Endothelial cell of umbilical vein (primary cell): ENCODE data around the gene IGHMBP2. TPM values are rescaled to one million over a fixed set of nuclear protein-coding genes. Genes with fewer than 3 reads are reported as not detected.

Source experiments
- BruUV-seq: library from RNA; stranded (reverse); fragments of 400-500 nt; replicated peaks from 2 replicates; lab custom pipeline; 2021; lab: Mats Ljungman, UMichigan
- CTCF ChIA-PET: fragments of 300-600, 350-600 bp; sonication (Branson Sonifier 250); formaldehyde crosslinking; loops from one replicate; lab custom pipeline; 2021; ENCODE audit warnings: antibody characterized with exemption, inconsistent platforms; lab: Charles Lee
- POLR2A ChIA-PET: fragments of 300-600, 350-600 bp; sonication (Branson Sonifier 250); formaldehyde crosslinking; loops from one replicate; lab custom pipeline; 2021; ENCODE audit warnings: antibody characterized with exemption, inconsistent platforms; lab: Charles Lee
- DNase-seq: peaks from one replicate; pipeline ENCODE4 v3.0.0-alpha.2; 2011; ENCODE audit warnings: low read depth, low spot score
- FAIRE-seq: peaks from 2 replicates; lab custom pipeline; 2011; peaks lifted over from hg19 to GRCh38; lab: Jason Lieb, UNC
- H2AFZ ChIP-seq: 2 replicates; pipeline ENCODE4 v1.6.0; 2012; ENCODE audit warnings: low read depth, low read length, control low read depth, inconsistent platforms
- H3K27ac ChIP-seq: 2 replicates; pipeline ENCODE4 v1.5.1; 2011; ENCODE audit warnings: low read depth, mild to moderate bottlenecking, control low read depth, low read length, moderate library complexity; ENCODE audit not compliant: insufficient read depth
- H3K27me3 ChIP-seq, 2 experiments: 2 replicates each; pipeline versions ENCODE4 v1.6.0 to v1.6.1; 2011; ENCODE audit warnings: low read length in 2 of 2, mixed read lengths in 1 of 2; ENCODE audit not compliant: control insufficient read depth in 2 of 2, insufficient read depth in 2 of 2
- H3K36me3 ChIP-seq, 2 experiments: 2 replicates in 1 of 2; 3 replicates in 1 of 2; pipeline ENCODE4 v1.5.1; 2011; ENCODE audit warnings: low read length in 2 of 2, mild to moderate bottlenecking in 1 of 2, moderate library complexity in 1 of 2; ENCODE audit not compliant: control insufficient read depth in 2 of 2, insufficient read depth in 2 of 2; ENCODE audit errors: extremely low read depth in 1 of 2
- H3K4me1 ChIP-seq: 3 replicates; pipeline ENCODE4 v1.5.1; 2011; ENCODE audit warnings: mild to moderate bottlenecking, low read length; ENCODE audit not compliant: control insufficient read depth, insufficient read depth; ENCODE audit errors: extremely low read depth
- H3K4me2 ChIP-seq: 2 replicates; pipeline ENCODE4 v1.6.1; 2011; ENCODE audit warnings: low read length, control low read depth, mixed read lengths; ENCODE audit not compliant: insufficient read depth
- H3K4me3 ChIP-seq, 3 experiments: fragments of 200-600 bp in 1 of 3; sonication (generic), shearing (Covaris generic) in 1 of 3; replicated peaks in 1 of 3; 2 replicates each; pipeline ENCODE4 v1.5.1; 2011 to 2016; ENCODE audit warnings: control low read depth in 3 of 3, low read length in 3 of 3, mild to moderate bottlenecking in 2 of 3, inconsistent platforms in 1 of 3, low read depth in 1 of 3, moderate library complexity in 1 of 3; ENCODE audit not compliant: insufficient read depth in 1 of 3
- H3K79me2 ChIP-seq: 2 replicates; pipeline ENCODE4 v1.6.0; 2012; ENCODE audit warnings: low read length, inconsistent platforms; ENCODE audit not compliant: control insufficient read depth, insufficient read depth
- H3K9ac ChIP-seq: replicated peaks from 2 replicates; pipeline ENCODE3; 2011; ENCODE audit warnings: low read length, control low read depth; ENCODE audit not compliant: insufficient read depth; ENCODE audit errors: extremely low read depth
- H3K9me1 ChIP-seq: replicated peaks from 3 replicates; pipeline ENCODE4 v1.6.0; 2011; ENCODE audit warnings: mild to moderate bottlenecking, low read length; ENCODE audit not compliant: control insufficient read depth, insufficient read depth; ENCODE audit errors: extremely low read depth
- H3K9me3 ChIP-seq: replicated peaks from 2 replicates; pipeline ENCODE4 v1.5.1; 2012; ENCODE audit warnings: low read length, inconsistent platforms; ENCODE audit not compliant: control insufficient read depth, insufficient read depth
- H4K20me1 ChIP-seq: replicated peaks from 2 replicates; pipeline ENCODE3; 2011; ENCODE audit warnings: mild to moderate bottlenecking, low read length; ENCODE audit not compliant: control insufficient read depth, insufficient read depth; ENCODE audit errors: extremely low read depth
- EZH2 ChIP-seq: IDR thresholded peaks from 2 replicates; pipeline ENCODE4 v1.6.1; 2012; ENCODE audit warnings: borderline replicate concordance, low read depth, mild to moderate bottlenecking, moderate library complexity, low read length, inconsistent platforms; ENCODE audit not compliant: severe bottlenecking
- FOS ChIP-seq: IDR thresholded peaks from 2 replicates; pipeline ENCODE4 v1.6.1; 2011; ENCODE audit warnings: mild to moderate bottlenecking, low read length, moderate library complexity, borderline replicate concordance; ENCODE audit not compliant: insufficient read depth
- GATA2 ChIP-seq: IDR thresholded peaks from 2 replicates; pipeline ENCODE4 v1.7.0; 2011; ENCODE audit warnings: low read depth, mild to moderate bottlenecking, moderate library complexity, mixed read lengths, low read length; ENCODE audit not compliant: insufficient read length, insufficient read depth
- JUN ChIP-seq: IDR thresholded peaks from 2 replicates; pipeline ENCODE4 v1.6.1; 2011; ENCODE audit warnings: borderline replicate concordance, low read depth; ENCODE audit not compliant: insufficient read length, insufficient read depth
- MYC ChIP-seq: IDR thresholded peaks from one replicate; pipeline ENCODE4 v1.6.1; 2011; ENCODE audit warnings: mild to moderate bottlenecking, low read depth, low read length
- POLR2A ChIP-seq: IDR thresholded peaks from 2 replicates; pipeline ENCODE4 v1.6.1; 2012; ENCODE audit warnings: low read depth, mild to moderate bottlenecking, control low read depth, low read length
- POLR2AphosphoS5 ChIP-seq: IDR thresholded peaks from 2 replicates; pipeline ENCODE4 v1.6.1; 2012; ENCODE audit warnings: low read depth, mild to moderate bottlenecking, control low read depth, low read length, moderate library complexity; ENCODE audit not compliant: insufficient read depth
- dilution Hi-C: fragments of 300-500 bp; cut with MboI; formaldehyde crosslinking; loops from one replicate; pipeline ENCODE4 v1.15.0; 2019; ENCODE audit warnings: low sequenced_read_pairs; ENCODE audit not compliant: extremely low pct_ligation_motif_present
- intact Hi-C: fragments of 100-400 bp; cut with micrococcal nuclease; formaldehyde crosslinking; loops from one replicate; pipeline ENCODE4 v1.10.0; 2022
- polyA plus RNA-seq, 4 experiments: library from polyadenylated mRNA; depleted of rRNA in 3 of 4; stranded (reverse) in 3 of 4; unstranded in 1 of 4; fragments of >200 nt; gene quantifications; 2 replicates each; pipeline versions ENCODE4 v1.2.1 to v1.2.3, GENCODE V29; 2011 to 2012; ENCODE audit warnings: missing spikeins in 1 of 4
- total RNA-seq: library from RNA; stranded (reverse); gene quantifications from 2 replicates; pipeline ENCODE4 v1.2.3, GENCODE V29; 2021
- TF ChIP-seq, protein P1 (sequence below): IDR thresholded peaks from 2 replicates; pipeline ENCODE4 v1.6.1; 2011; ENCODE audit not compliant: insufficient read depth, insufficient read length
- TF ChIP-seq, protein P2 (sequence below), 2 donors: IDR thresholded peaks; 1 replicate in 1 of 2; 2 replicates in 1 of 2; pipeline ENCODE4 v1.5.1; 2011; ENCODE audit warnings: low read length in 2 of 2, mild to moderate bottlenecking in 2 of 2, moderate library complexity in 2 of 2, control low read depth in 1 of 2, inconsistent platforms in 1 of 2, low read depth in 1 of 2; ENCODE audit not compliant: insufficient read depth in 1 of 2; ENCODE audit errors: extremely low read depth in 1 of 2

The IGHMBP2 gene
- total and polyA plus RNA-seq, 2 donors (not counting 3 experiments of a cell fraction or from before 2014, with no cell fraction given), result 10.9 to 25.1 TPM

DNA sequence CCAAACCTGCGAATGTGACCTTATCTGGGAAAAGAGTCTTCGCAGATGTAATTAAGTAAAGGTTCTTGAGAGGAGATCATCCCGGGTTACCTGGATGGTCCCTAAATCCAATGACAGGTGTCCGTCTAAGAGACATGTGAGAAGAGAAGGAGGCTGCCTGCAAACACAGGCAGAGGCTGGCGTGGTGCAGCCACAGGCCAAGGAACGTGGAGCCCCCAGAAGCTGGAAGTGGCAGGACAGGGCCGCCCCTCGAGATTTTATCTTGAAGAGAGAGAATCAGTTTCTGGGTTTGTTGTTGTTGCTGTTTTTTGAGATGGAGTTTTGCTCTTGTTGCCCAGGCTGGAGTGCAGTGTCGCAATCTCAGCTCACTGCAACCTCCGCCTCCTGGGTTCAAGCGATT is 43.5 kb downstream of the IGHMBP2 start:
- intact Hi-C loops (no loop called here), dilution Hi-C loops (no loop called here)
- Histone ChIP-seq H3K36me3 (no peaks in the 10 kb centered on the region), H4K20me1 (no peaks in the 10 kb centered on the region), H3K79me2 (no peaks in the 10 kb centered on the region), H3K4me3 (no peak overlapping the region), H3K4me2 (no peak overlapping the region), H3K27me3 (no peaks in the 10 kb centered on the region), H3K9ac (no peak overlapping the region), H2AFZ (no peak overlapping the region), H3K4me1 (no peaks in the 10 kb centered on the region), H3K27ac (no peak overlapping the region), H3K9me3 (no peaks in the 10 kb centered on the region), H3K9me1 (no peaks in the 10 kb centered on the region)
- FAIRE-seq (no peak), DNase-seq (no peak)
- ChIA-PET POLR2A (no interaction called here), CTCF (interaction anchor here (1.3 kb wide), 1 partner anchor 10 kb away, joined by 3 read pairs; no protein-coding TSS in a partner anchor)
- no peak for TF ChIP-seq POLR2AphosphoS5
- TF ChIP-seq EZH2, result no peak
- TF ChIP-seq FOS, result no peak
- TF ChIP-seq POLR2A, result no peak
- no TSS peak for BruUV-seq

DNA sequence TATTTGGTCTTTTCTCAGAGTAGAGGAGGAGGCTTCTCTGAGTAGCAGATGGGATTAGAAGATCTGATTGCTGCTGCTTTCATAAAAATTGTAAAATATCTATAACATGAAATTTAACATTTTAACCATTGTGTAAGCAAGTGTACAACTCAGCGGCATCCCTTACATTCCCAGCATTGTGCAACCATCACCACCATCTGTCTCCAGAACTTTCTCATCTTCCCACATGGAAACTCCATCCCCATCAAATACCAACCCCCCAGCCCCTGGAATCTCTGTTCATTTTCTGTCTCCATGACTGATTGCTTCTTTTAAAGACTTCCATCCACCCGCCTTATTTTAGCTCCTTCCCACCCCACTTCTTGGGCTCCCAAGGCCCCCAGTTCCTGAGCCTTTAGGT is 44.8 kb downstream of the IGHMBP2 start:
- intact Hi-C loops, result no loop called here
- ChIA-PET CTCF (interaction anchor here (0.8 kb wide), 1 partner anchor 34 kb away, joined by 3 read pairs; no protein-coding TSS in a partner anchor), POLR2A (no interaction called here)
- DNase-seq (no peak), FAIRE-seq (no peak)
- Histone ChIP-seq H3K4me1 (no peaks in the 10 kb centered on the region), H3K27me3 (no peaks in the 10 kb centered on the region), H3K9me1 (no peaks in the 10 kb centered on the region), H2AFZ (no peak overlapping the region), H3K9ac (no peak overlapping the region), H3K79me2 (no peaks in the 10 kb centered on the region), H3K36me3 (no peaks in the 10 kb centered on the region), H3K9me3 (no peaks in the 10 kb centered on the region), H4K20me1 (no peaks in the 10 kb centered on the region), H3K4me2 (no peak overlapping the region), H3K27ac (no peak overlapping the region), H3K4me3 (no peak overlapping the region)
- BruUV-seq, result no TSS peak
- no peak for TF ChIP-seq POLR2A
- no peak for TF ChIP-seq EZH2
- no peak for TF ChIP-seq FOS
- TF ChIP-seq, protein P1, sequence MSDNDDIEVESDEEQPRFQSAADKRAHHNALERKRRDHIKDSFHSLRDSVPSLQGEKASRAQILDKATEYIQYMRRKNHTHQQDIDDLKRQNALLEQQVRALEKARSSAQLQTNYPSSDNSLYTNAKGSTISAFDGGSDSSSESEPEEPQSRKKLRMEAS, result no peak
- TF ChIP-seq, protein P2, sequence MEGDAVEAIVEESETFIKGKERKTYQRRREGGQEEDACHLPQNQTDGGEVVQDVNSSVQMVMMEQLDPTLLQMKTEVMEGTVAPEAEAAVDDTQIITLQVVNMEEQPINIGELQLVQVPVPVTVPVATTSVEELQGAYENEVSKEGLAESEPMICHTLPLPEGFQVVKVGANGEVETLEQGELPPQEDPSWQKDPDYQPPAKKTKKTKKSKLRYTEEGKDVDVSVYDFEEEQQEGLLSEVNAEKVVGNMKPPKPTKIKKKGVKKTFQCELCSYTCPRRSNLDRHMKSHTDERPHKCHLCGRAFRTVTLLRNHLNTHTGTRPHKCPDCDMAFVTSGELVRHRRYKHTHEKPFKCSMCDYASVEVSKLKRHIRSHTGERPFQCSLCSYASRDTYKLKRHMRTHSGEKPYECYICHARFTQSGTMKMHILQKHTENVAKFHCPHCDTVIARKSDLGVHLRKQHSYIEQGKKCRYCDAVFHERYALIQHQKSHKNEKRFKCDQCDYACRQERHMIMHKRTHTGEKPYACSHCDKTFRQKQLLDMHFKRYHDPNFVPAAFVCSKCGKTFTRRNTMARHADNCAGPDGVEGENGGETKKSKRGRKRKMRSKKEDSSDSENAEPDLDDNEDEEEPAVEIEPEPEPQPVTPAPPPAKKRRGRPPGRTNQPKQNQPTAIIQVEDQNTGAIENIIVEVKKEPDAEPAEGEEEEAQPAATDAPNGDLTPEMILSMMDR (IDR thresholded peaks at IDR 0.05; ENCODE audit: extremely low read depth in 1 of 2, insufficient read depth in 1 of 2, low read depth in 1 of 2, low read length in 2 of 2), result no peak
- TF ChIP-seq POLR2AphosphoS5, result no peak
- TF ChIP-seq MYC, result no peak
- TF ChIP-seq GATA2, result no peak
- TF ChIP-seq JUN, result no peak
- dilution Hi-C loops, result no loop called here
